A673 (cell line): ENCODE data around the gene GSDME. TPM values are rescaled to one million over a fixed set of nuclear protein-coding genes. Genes with fewer than 3 reads are reported as not detected.

ENCODE experiments used
- BruUV-seq: library from RNA; stranded (reverse); fragments of 400-500 nt; replicated peaks from 2 replicates; lab custom pipeline; 2021; lab: Mats Ljungman, UMichigan
- CTCF ChIA-PET: fragments of 300-600 bp; sonication (Branson Sonifier 250); formaldehyde crosslinking; loops from one replicate; lab custom pipeline; 2022; ENCODE audit warnings: antibody characterized with exemption; lab: Charles Lee
- POLR2A ChIA-PET: fragments of 300-600 bp; sonication (Branson Sonifier 250); formaldehyde crosslinking; loops from one replicate; lab custom pipeline; 2022; ENCODE audit warnings: antibody characterized with exemption; ENCODE audit not compliant: low non-redundant PET; lab: Charles Lee
- DNase-seq: peaks from one replicate; pipeline ENCODE4 v3.0.0-alpha.2; 2015; ENCODE audit warnings: low spot score
- H3K27ac ChIP-seq: fragments of 200-600 bp; sonication (generic); 2 replicates; pipeline ENCODE4 v1.5.1; 2016; ENCODE audit warnings: mixed run types, low read depth, mild to moderate bottlenecking, mixed read lengths, antibody characterized with exemption, low read length; ENCODE audit not compliant: poor library complexity, severe bottlenecking
- H3K27me3 ChIP-seq: fragments of 200-600 bp; sonication (generic); replicated peaks from 2 replicates; pipeline ENCODE4 v1.6.1; 2017; ENCODE audit warnings: mixed run types, low read depth, mild to moderate bottlenecking, mixed read lengths, antibody characterized with exemption, low read length; ENCODE audit not compliant: insufficient read depth, poor library complexity
- H3K36me3 ChIP-seq: fragments of 200-600 bp; sonication (generic); 2 replicates; pipeline ENCODE4 v1.6.1; 2016; ENCODE audit warnings: mixed run types, mild to moderate bottlenecking, mixed read lengths, antibody characterized with exemption, low read length; ENCODE audit not compliant: insufficient read depth, poor library complexity, severe bottlenecking
- H3K4me1 ChIP-seq: fragments of 200-600 bp; sonication (generic); 2 replicates; pipeline ENCODE4 v1.6.1; 2017; ENCODE audit warnings: mixed run types, mild to moderate bottlenecking, mixed read lengths, antibody characterized with exemption, low read length; ENCODE audit not compliant: insufficient read depth, poor library complexity, severe bottlenecking
- H3K4me3 ChIP-seq: fragments of 200-600 bp; sonication (generic); 2 replicates; pipeline ENCODE4 v1.5.1; 2016; ENCODE audit warnings: low read depth, mixed run types, mild to moderate bottlenecking, mixed read lengths, low read length; ENCODE audit not compliant: poor library complexity, severe bottlenecking
- H3K9me3 ChIP-seq: fragments of 200-600 bp; sonication (generic); 2 replicates; pipeline ENCODE4 v1.6.1; 2016; ENCODE audit warnings: mixed run types, low read depth, mild to moderate bottlenecking, mixed read lengths, antibody characterized with exemption, low read length; ENCODE audit not compliant: poor library complexity, severe bottlenecking
- CTCF ChIP-seq: fragments of 300-800, 200-600 bp; sonication (generic); conservative IDR thresholded peaks from 2 replicates; pipeline ENCODE4 v1.5.1; 2017; ENCODE audit warnings: low read depth, mild to moderate bottlenecking, antibody characterized with exemption, low read length, moderate library complexity, mixed read lengths
- EZH2 ChIP-seq: fragments of 200-600 bp; sonication (generic); IDR thresholded peaks from 2 replicates; pipeline ENCODE4 v1.6.1; 2017; ENCODE audit warnings: borderline replicate concordance, low read depth, mild to moderate bottlenecking, mixed read lengths, antibody characterized with exemption, low read length; ENCODE audit not compliant: poor library complexity, severe bottlenecking
- intact Hi-C: fragments of 100-400 bp; cut with micrococcal nuclease; formaldehyde crosslinking; loops from one replicate; pipeline ENCODE4 v1.10.0; 2022; ENCODE audit not compliant: unreplicated experiment
- total RNA-seq: library from RNA; stranded (reverse); gene quantifications from 2 replicates; pipeline ENCODE4 v1.2.3, GENCODE V29; 2021

Gene GSDME
- total RNA-seq, 1 experiment from 2014 or later: 0.77 TPM

DNA sequence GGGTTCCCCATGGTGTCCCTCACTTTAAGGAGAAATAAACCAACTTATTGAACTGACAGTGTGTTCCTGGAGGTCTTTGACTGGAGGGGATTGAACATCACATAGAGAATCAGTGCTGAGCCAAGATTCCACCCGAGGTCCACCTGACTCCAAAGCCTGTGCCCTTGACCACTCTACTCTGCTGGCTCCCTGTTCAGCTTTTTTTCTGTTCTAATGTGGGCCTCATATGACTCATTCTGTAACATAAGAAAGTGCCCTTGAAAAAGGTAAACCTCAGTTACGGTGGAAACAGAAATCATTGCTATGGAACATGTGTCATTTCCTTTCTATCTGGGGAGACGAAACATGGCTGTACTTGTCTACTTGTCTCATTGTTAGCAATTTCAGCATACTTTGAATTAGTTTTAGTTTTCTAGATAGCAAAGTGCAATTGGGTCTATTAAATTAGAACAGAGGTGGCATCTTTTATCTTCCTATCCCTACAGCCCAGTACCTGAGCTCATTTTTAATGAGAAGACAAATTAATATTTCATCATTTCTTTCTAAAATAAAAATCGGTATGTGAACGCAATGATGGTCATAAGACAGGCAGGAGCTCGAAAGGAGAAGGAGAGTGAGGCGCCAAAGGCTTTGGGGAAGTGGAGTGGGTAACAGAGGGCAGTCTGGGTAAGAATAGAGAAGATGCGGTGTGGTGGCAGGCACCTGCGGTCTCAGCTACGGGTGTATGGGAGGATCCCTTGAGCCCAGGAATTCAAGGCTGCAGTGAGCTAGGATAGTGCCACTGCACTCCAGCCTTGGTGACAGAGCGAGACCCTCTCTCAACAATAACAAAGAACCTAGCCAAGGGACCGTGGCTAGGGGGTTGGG is 1.5 kb downstream of the GSDME start:
- ChIA-PET POLR2A (no interaction called here), CTCF (no interaction called here)
- TF ChIP-seq EZH2 (no peak), CTCF (no peak)
- BruUV-seq: no TSS peak
- no peak overlapping the region for H3K4me3 ChIP-seq
- DNase-seq: no peak
- no peak overlapping the region for H3K27ac ChIP-seq
- intact Hi-C loops: no loop called here
- H3K9me3 ChIP-seq: no peaks in the 10 kb centered on the region
- H3K36me3 ChIP-seq: no peaks in the 10 kb centered on the region
- H3K27me3 ChIP-seq: no peaks in the 10 kb centered on the region
- H3K4me1 ChIP-seq: no peaks in the 10 kb centered on the region

DNA sequence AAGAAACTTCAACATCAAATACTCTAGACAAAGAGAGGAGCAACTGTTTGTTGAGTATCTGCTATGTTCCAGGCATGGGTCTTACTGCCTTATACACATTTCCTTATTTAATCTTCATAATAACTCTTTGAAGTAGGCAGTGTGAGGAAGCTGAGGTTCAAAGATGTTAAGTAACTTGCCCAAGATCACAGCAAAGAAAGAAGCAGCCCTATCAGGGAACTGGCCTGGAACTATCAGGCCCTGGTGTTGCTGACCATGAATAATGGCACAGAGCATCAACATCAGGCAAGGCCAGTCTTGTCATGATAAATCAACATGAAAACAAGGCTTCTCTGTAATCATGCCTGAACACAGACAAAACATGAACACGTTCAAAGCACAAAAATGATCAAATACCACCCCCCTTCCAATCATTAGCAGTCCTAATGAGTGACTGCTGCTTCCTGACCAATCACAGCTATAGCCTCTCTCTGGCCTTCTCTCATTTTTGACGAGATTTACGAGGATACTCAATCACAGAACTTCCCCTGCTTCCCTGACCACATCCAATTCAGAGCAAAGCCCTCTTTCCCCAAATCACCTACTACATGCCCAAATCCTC is 2.3 kb downstream of the GSDME start:
- BruUV-seq: no TSS peak
- Histone ChIP-seq H3K36me3 (no peaks in the 10 kb centered on the region), H3K27ac (no peak overlapping the region)

More for the DNA sequence above, 2.3 kb downstream of the GSDME start:
- POLR2A ChIA-PET: no interaction called here
- Histone ChIP-seq H3K9me3 (no peaks in the 10 kb centered on the region), H3K27me3 (no peaks in the 10 kb centered on the region), H3K4me1 (no peaks in the 10 kb centered on the region), H3K4me3 (no peak overlapping the region)
- DNase-seq: no peak
- CTCF ChIA-PET: no interaction called here
- intact Hi-C loops: no loop called here
- TF ChIP-seq EZH2 (no peak), CTCF (no peak)
